Posterior vena cava (tissue), 2 donors: ENCODE results near the gene SUGT1. TPM values are rescaled to one million over a fixed set of nuclear protein-coding genes. Genes with fewer than 3 reads are reported as not detected.
A peak's percentile ranks its signal among the peaks of the same experiment; 100 is the strongest.

Experiments used
- DNase-seq: peaks from one replicate; pipeline ENCODE4 v3.0.0-alpha.2; 2020; ENCODE audit warnings: low spot score
- intact Hi-C, 2 donors: fragments of 100-400 bp; cut with DNase I; formaldehyde crosslinking; loops; one replicate each; pipeline versions ENCODE4 v1.14.1 to v1.14.2; 2022 to 2023
- total RNA-seq, 2 donors: library from RNA; stranded (reverse); fragmentation: NEBNext Ultra II Directional; extraction: Animal tissue kit (Norgen Biotek cat#: 25700); gene quantifications; one replicate each; pipeline ENCODE4 v1.2.1, GENCODE V29; 2021
- donor health status: DM: yes; HTN: yes; CAD: no.
- donor health status: DM: yes; HTN: yes; CAD: no.

The SUGT1 gene
- total RNA-seq, 2 donors from 2014 or later = 43.2 to 45.8 TPM

- intact Hi-C loops = no loop called here
- DNase-seq = no peak
Measured at GRCh38 chr13:52723181-52723580, 70.5 kb downstream of the SUGT1 start.

- no peak for DNase-seq
- intact Hi-C loops = no loop called here
Measured at GRCh38 chr13:52725302-52725701, 72.7 kb downstream of the SUGT1 start.

- intact Hi-C loops = no loop called here
- DNase-seq = no peak
Measured at GRCh38 chr13:52726258-52726657, 73.6 kb downstream of the SUGT1 start.

DNA sequence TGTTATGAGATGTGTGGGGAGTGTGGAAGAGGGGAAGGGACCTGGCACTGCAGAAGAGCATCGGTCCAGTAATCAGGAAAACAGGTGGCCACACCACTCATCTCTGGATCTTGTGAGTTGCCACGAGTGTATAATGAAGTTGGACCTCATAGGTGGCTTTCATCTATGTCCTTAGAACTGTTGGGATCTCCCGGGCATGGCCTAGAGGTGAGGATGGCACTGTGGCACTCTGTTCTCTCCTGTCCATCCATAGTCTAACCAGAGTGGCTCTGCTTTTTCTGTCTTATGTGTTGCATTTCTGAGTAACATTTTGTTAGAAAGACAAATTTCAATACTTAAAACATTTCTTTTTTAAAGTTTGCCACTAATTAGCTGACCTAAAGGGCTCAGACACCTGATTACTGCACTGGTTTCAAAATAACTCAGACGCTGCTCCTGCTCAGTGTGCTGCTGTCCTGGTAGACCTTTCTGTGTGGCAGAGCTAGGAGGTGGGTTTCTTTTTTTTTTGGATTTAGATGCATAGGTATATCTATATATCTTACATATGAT lies 81.5 kb downstream of the SUGT1 start:
- intact Hi-C loops = no loop called here
- DNase-seq = no peak

DNA sequence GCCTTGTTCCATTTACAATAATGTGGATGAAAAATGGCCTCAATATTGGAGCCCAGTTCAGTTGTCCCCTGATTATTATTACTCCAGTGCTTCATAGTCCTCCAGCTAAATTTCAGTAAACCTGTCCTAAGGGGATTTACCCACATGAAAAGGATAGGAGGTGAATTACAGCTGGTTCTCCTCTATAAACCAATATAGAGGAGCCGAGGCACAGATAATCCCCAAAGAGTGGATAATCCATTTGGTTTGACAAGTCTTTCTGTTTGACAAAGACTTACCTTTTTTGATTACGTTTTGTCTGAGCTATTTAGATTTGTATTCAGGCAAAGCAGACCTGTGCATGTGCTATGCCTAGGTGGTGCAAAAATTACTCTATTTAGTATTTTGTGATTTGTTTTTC lies 84.3 kb downstream of the SUGT1 start:
- no peak for DNase-seq

DNA sequence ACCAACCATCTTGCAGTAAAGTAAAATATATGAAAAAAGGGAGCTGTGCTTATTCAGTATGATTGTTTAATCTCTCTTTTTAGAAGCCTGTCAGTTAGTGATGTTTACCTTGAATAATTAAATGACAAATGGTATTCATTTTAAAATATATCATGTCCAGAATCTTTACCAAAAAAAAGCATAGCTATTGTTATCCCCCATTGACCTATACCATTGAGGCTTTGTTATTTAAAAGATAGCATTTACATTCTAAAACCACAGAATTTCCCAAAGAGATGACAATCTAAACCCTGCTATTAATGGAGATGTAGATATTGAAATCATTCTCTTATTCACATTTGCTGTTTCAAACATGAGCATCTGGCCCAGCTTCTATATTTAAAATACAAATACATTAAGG lies 84.8 kb downstream of the SUGT1 start:
- no peak for DNase-seq
- intact Hi-C loops = no loop called here

More for the DNA sequence above, 84.3 kb downstream of the SUGT1 start:
- intact Hi-C loops = no loop called here

GRCh38 chr13:52737965-52738364 lies 85.3 kb downstream of the SUGT1 start:
- DNase-seq = no peak
- intact Hi-C loops = no loop called here

DNA sequence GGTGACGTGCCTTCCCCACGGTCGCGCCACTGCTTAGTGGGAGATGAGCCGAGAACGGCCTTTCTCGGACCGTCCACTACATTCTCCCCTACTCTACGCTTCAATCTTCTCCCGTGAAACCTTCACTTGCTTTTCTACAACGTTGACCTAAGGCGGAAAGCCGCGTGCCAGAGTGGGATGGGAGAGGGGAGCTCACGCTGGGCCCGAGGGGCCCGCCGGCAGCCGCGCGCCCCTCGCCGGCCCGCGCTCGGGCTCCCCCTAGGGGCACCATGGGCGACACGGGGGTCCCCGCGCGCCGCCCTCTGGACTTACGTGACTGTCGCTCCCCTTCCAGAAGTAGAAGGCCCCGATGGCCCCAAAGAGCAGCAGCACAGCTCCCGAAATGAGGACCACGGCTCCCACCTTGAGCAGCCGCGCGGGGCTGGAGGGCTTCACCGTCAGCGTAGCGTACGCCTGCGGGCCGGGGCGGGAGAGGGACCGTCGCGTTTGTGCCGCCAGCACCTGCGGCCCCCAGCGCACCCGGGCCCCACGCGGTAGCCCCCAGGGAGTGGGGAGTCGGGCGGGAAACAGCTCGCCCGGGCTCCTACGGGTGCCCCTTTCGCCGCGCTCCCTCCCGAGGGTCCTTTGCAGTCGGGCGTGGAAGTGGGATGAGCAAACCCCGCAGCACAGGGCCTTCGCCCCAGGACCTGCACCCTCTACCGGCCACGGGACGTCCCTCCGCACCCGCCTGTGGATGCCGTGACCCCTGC lies 86.3 kb downstream of the SUGT1 start:
- intact Hi-C loops = no loop called here
- peak; percentile 82 for DNase-seq

DNA sequence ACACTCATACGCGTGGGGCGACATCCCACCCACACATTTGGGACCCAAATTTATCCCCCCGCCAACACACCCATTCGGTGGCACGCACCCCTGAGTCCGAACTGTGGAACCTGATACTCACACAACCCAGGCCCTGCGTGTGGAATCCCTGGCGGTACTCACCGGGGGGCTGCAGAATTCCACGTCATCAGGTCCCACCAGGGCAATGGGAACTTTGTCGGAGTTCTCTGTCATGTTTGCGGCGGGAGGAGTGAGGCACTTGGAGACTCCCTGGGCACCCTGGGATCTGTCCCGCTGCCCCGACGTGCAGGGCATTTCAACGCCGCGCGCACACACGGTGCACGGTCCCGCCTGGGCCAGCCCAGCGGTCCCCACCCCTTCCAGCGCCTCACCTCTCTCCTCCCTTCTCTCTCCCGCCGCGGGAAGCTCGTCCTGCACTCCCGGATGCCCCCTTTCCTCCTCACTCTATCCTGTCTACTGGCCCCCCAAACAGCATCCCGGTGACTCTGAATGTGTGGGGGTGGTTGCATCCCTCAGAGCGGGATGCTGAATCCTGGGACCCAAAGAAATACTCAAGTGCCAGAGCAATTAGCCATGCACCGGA lies 86.9 kb downstream of the SUGT1 start, which contains the start of gene CNMD:
CNMD (minus strand) TSS at position 353 of the 604 bp plus-strand sequence; CDS start at position 234, 119 bp downstream.
- DNase-seq = no peak
- intact Hi-C loops = no loop called here

GRCh38 chr13:52743569-52743968 lies 90.9 kb downstream of the SUGT1 start:
- no peak for DNase-seq
- intact Hi-C loops = no loop called here

DNA sequence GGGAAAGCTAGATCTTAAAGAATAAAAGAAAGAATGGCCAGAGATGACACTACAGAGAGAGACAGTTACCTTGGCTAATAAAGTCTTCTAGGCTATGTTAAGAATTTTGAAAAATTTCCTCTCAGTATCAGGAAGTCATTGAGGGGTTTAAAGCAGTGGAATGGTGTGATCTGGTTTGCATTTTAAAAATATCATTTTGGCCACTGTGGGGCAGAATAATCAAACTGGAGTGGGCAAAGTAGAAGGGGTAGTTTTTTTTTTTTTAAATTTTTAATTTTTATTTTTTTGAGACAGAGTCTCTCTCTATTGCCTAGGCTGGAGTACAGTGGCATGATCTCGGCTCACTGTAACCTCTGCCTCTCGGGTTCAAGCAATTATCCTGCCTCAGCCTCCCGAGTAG lies 91.4 kb downstream of the SUGT1 start:
- intact Hi-C loops = no loop called here
- no peak for DNase-seq

DNA sequence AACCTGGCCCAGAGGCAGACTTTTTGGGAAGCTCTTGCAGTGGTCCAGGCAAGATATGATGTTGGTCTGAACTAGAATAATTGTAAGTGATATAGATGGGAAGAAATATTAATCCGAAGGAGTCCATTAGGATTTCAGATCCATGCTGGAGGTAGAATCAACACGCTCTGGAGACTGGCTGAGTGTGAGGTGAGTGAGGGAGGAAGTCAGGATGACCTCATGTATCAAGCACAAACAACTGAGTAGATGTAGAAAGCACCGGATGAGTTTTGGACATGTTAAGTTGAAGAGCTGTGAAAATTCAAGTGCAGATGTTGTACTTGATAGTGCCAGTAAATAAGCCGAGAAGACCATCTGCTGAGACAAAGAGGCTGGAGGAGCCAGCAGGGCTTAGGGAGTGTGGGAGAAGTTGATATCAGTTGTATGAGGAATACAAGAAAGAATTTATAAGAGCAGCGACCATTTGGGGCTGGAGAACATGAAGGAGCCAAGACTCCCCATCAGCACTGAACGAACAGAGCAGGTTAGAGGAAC lies 92.3 kb downstream of the SUGT1 start:
- intact Hi-C loops = loop anchor here in 1 of 2 donors (5.0 kb wide), 1 partner anchor 927 kb away; no protein-coding TSS in a partner anchor
- no peak for DNase-seq

DNA sequence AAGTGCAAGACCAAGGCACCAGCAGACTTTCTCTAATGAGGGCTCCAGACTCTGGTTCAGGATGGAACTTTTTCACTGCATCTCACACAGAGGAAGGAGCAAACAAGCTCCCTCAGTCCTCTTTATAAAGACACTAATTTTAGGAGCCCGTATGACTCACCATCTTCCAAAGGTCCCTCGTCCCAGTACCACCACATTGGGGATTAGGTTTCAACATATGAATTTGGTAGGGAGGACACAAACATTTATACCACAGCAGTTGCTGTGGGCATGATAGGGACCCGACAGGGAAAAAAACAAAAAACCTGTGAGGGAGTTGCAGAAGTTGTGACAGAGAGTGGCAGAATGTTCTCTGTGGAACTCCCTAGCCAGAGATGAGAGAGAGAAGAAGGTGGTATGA lies 93.5 kb downstream of the SUGT1 start:
- intact Hi-C loops = loop anchor here in 1 of 2 donors (5.0 kb wide), 1 partner anchor 926 kb away; no protein-coding TSS in a partner anchor
- DNase-seq = no peak

DNA sequence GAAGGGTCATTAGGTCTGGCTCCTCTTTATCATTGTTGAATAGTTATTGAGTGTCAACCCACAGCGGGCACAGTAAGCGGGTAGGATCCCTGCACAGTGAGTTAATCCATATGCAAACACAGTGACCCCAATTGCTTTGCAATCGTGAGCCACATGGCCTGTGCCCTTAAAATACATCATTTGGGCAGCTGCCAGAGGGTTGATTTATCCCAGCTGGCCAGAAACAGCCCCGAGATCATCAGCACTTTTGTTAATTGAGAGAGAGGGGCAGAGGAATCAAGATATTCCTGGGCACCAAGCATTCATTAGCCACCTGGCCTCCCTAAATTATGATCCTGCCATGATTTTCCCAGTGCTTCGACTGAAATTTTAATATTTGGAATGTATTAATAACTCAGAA lies 96.8 kb downstream of the SUGT1 start:
- DNase-seq = no peak
- intact Hi-C loops = loop anchor here in 1 of 2 donors (5.0 kb wide), 1 partner anchor 923 kb away; no protein-coding TSS in a partner anchor

Other genes with a start within 250 kb of the SUGT1 start
- gene THSD1, start 246.7 kb upstream of the SUGT1 start, total RNA-seq = 1 to 10 TPM; 6.3 to 7.9 TPM
- gene VPS36, start 202.2 kb upstream of the SUGT1 start, total RNA-seq = 10 to 100 TPM; 38.2 to 40.7 TPM
- gene CKAP2, start 197.4 kb upstream of the SUGT1 start, total RNA-seq = 1 to 10 TPM; 5.6 to 6.1 TPM
- 1 to 10 TPM; 5.6 to 7.5 TPM for gene HNRNPA1L2, start 10.4 kb upstream of the SUGT1 start, total RNA-seq
- gene CNMD, start 87.0 kb downstream of the SUGT1 start, total RNA-seq = not detected
- not detected for gene PCDH8, start 195.8 kb downstream of the SUGT1 start, total RNA-seq